Hepatocyte (in vitro differentiated cells): ENCODE data around the gene DMBX1. TPM values are rescaled to one million over a fixed set of nuclear protein-coding genes. Genes with fewer than 3 reads are reported as not detected.

Experiments used
- DNase-seq: peaks from one replicate; pipeline ENCODE4 v3.0.0-alpha.2; 2016; ENCODE audit warnings: low spot score
- H2AFZ ChIP-seq: fragments of 200-600 bp; sonication (generic); 2 replicates; pipeline ENCODE4 v1.6.0; 2016; ENCODE audit warnings: antibody characterized with exemption, mild to moderate bottlenecking
- H3K27ac ChIP-seq: fragments of 200-600 bp; sonication (generic); 2 replicates; pipeline ENCODE4 v1.5.1; 2016; ENCODE audit warnings: mild to moderate bottlenecking
- H3K27me3 ChIP-seq: fragments of 200-600 bp; sonication (generic); 2 replicates; pipeline ENCODE4 v1.6.1; 2016
- H3K36me3 ChIP-seq: fragments of 200-600 bp; sonication (generic); replicated peaks from 2 replicates; pipeline ENCODE4 v1.5.1; 2016; ENCODE audit warnings: low read depth; ENCODE audit not compliant: insufficient read depth
- H3K4me1 ChIP-seq: fragments of 200-600 bp; sonication (generic); 2 replicates; pipeline ENCODE4 v1.5.1; 2016; ENCODE audit warnings: mild to moderate bottlenecking, moderate library complexity; ENCODE audit not compliant: insufficient read depth
- H3K4me2 ChIP-seq: fragments of 200-600 bp; sonication (generic); 2 replicates; pipeline ENCODE4 v1.6.0; 2016
- H3K4me3 ChIP-seq: fragments of 200-600 bp; sonication (generic); 2 replicates; pipeline ENCODE4 v1.5.1; 2016; ENCODE audit warnings: mild to moderate bottlenecking
- H3K79me2 ChIP-seq: fragments of 200-600 bp; sonication (generic); 2 replicates; pipeline ENCODE4 v1.6.0; 2017; ENCODE audit warnings: mild to moderate bottlenecking
- H3K9me2 ChIP-seq: fragments of 200-600 bp; sonication (generic); replicated peaks from 2 replicates; pipeline ENCODE4 v1.6.0; 2017; ENCODE audit warnings: mild to moderate bottlenecking; ENCODE audit not compliant: insufficient read depth
- H3K9me3 ChIP-seq: fragments of 200-600 bp; sonication (generic); 2 replicates; pipeline ENCODE4 v1.5.1; 2016; ENCODE audit warnings: low read depth, mild to moderate bottlenecking
- H4K20me1 ChIP-seq: fragments of 200-600 bp; sonication (generic); 2 replicates; pipeline ENCODE4 v1.6.0; 2016; ENCODE audit warnings: mild to moderate bottlenecking; ENCODE audit not compliant: insufficient read depth, poor library complexity, severe bottlenecking
- CTCF ChIP-seq: fragments of 200-600 bp; sonication (generic); IDR thresholded peaks from 2 replicates; pipeline ENCODE4 v1.5.1; 2016; ENCODE audit warnings: antibody characterized with exemption, mild to moderate bottlenecking; ENCODE audit not compliant: poor library complexity
- EZH2 ChIP-seq: fragments of 200-600 bp; sonication (generic); IDR thresholded peaks from 2 replicates; pipeline ENCODE4 v1.6.1; 2016; ENCODE audit warnings: antibody characterized with exemption, mild to moderate bottlenecking, borderline replicate concordance
- EZH2phosphoT487 ChIP-seq: fragments of 200-600 bp; sonication (generic); IDR thresholded peaks from one replicate; pipeline ENCODE4 v1.6.1; 2018; ENCODE audit warnings: antibody characterized with exemption, mild to moderate bottlenecking, low read depth, moderate library complexity; ENCODE audit not compliant: unreplicated experiment, severe bottlenecking
- WGBS: methylation state at CpG from one replicate; pipeline ENCODE4 v1.1.6; 2016; ENCODE audit warnings: low lambda C conversion rate; ENCODE audit errors: missing lambda C conversion rate; 5-methylcytosine and 5-hydroxymethylcytosine counted together
- polyA plus RNA-seq: library from polyadenylated mRNA; unstranded; fragments of >200 nt; fragmentation: Nextera tagmentation; extraction: Ambion mirVana; gene quantifications from 2 replicates; pipeline ENCODE4 v1.2.1, GENCODE V29; 2016
- total RNA-seq: library from RNA; depleted of rRNA; stranded (reverse); fragments of >200 nt; gene quantifications from 2 replicates; pipeline ENCODE4 v1.2.3, GENCODE V29; 2014

DMBX1 gene
- total and polyA plus RNA-seq, 2 experiments from 2014 or later: not detected

- WGBS: 12% methylated on average over 18 of the region's 20 CpGs
- Histone ChIP-seq H3K4me3 (no peak overlapping the region), H2AFZ (no peak overlapping the region), H3K27me3 (peaks cover 96% of the 10 kb centered on the region), H4K20me1 (no peaks in the 10 kb centered on the region), H3K9me2 (no peaks in the 10 kb centered on the region), H3K79me2 (no peaks in the 10 kb centered on the region), H3K27ac (no peak overlapping the region), H3K4me2 (no peak overlapping the region), H3K36me3 (no peaks in the 10 kb centered on the region), H3K9me3 (no peaks in the 10 kb centered on the region), H3K4me1 (peaks cover 16% of the 10 kb centered on the region)
- no peak for DNase-seq
- no peak for TF ChIP-seq EZH2
- TF ChIP-seq EZH2phosphoT487: no peak
- TF ChIP-seq CTCF: no peak
Measured at GRCh38 chr1:46492871-46493270, 3.2 kb downstream of the DMBX1 start.

GRCh38 chr1:46493316-46494032 is 3.8 kb downstream of the DMBX1 start:
- Histone ChIP-seq H3K36me3 (no peaks in the 10 kb centered on the region), H3K4me2 (no peak overlapping the region), H3K27ac (no peak overlapping the region), H2AFZ (no peak overlapping the region), H3K4me3 (no peak overlapping the region), H4K20me1 (no peaks in the 10 kb centered on the region), H3K27me3 (peaks cover 90% of the 10 kb centered on the region), H3K9me3 (no peaks in the 10 kb centered on the region), H3K9me2 (no peaks in the 10 kb centered on the region), H3K79me2 (no peaks in the 10 kb centered on the region), H3K4me1 (peaks cover 16% of the 10 kb centered on the region)
- WGBS: 54% methylated on average over 19 of the region's 19 CpGs
- TF ChIP-seq EZH2 (no peak), CTCF (no peak), EZH2phosphoT487 (no peak)
- DNase-seq: no peak

GRCh38 chr1:46494910-46495309 is 5.3 kb downstream of the DMBX1 start:
- H3K27ac ChIP-seq: no peak overlapping the region
- H2AFZ ChIP-seq: no peak overlapping the region
- H3K9me2 ChIP-seq: no peaks in the 10 kb centered on the region
- WGBS: 100% methylated on average over 1 of the region's 1 CpG
- no peak overlapping the region for H3K4me2 ChIP-seq
- H4K20me1 ChIP-seq: no peaks in the 10 kb centered on the region
- no peak overlapping the region for H3K4me3 ChIP-seq
- H3K9me3 ChIP-seq: no peaks in the 10 kb centered on the region
- no peak for TF ChIP-seq EZH2
- no peak for TF ChIP-seq EZH2phosphoT487
- no peak for TF ChIP-seq CTCF
- H3K4me1 ChIP-seq: peaks cover 8% of the 10 kb centered on the region
- no peaks in the 10 kb centered on the region for H3K79me2 ChIP-seq
- H3K27me3 ChIP-seq: peaks cover 75% of the 10 kb centered on the region
- H3K36me3 ChIP-seq: no peaks in the 10 kb centered on the region
- no peak for DNase-seq
